K562 (cell line): ENCODE data around the gene LCN1. TPM values are rescaled to one million over a fixed set of nuclear protein-coding genes. Genes with fewer than 3 reads are reported as not detected.

Experiments
- ATAC-seq: fragments of 200-7000 bp; cut with Tn5 transposase; 3 replicates; pipeline ENCODE4 v1.9.1; 2020; ENCODE audit warnings: moderate library complexity
- BruUV-seq: library from RNA; stranded (reverse); fragments of 400-500 nt; replicated peaks from 2 replicates; lab custom pipeline; 2021; lab: Mats Ljungman, UMichigan
- CTCF ChIA-PET: fragments of 300-600 bp; formaldehyde crosslinking; extraction: SDS; loops from one replicate; lab custom pipeline; 2021; ENCODE audit warnings: low intra/inter-chr PET ratio; lab: Yijun Ruan, JAX
- POLR2A ChIA-PET: fragments of 300-600, 350-650 bp; sonication (Branson Sonifier 250); formaldehyde crosslinking; extraction: SDS; loops from one replicate; lab custom pipeline; 2021; ENCODE audit warnings: antibody characterized with exemption, inconsistent platforms; lab: Yijun Ruan, JAX
- DNase-seq, 4 experiments: peaks; one replicate each; pipeline versions ENCODE4 v3.0.0 to v3.0.0-alpha.2; 2011 to 2018; ENCODE audit warnings: low spot score in 3 of 4, mixed read lengths in 3 of 4; ENCODE audit errors: extremely low read depth in 1 of 4
- FAIRE-seq: peaks from 2 replicates; lab custom pipeline; 2011; peaks lifted over from hg19 to GRCh38; lab: Jason Lieb, UNC
- H2AFZ ChIP-seq: 2 replicates; pipeline ENCODE4 v1.6.0; 2011; ENCODE audit warnings: low read depth, low read length, control low read depth, inconsistent platforms
- H3K27ac ChIP-seq: fragments of 200-600 bp; 3 replicates; pipeline ENCODE4 v1.8.0; 2011; ENCODE audit warnings: low read depth, mild to moderate bottlenecking, control low read depth, inconsistent platforms, low read length, moderate library complexity, mixed read lengths; ENCODE audit errors: extremely low read depth
- H3K27me3 ChIP-seq, 2 experiments: fragments of 300-600 bp in 1 of 2; 2 replicates in 1 of 2; 3 replicates in 1 of 2; pipeline versions ENCODE4 v1.6.0 to v1.8.0; 2011; ENCODE audit warnings: inconsistent platforms in 2 of 2, low read length in 2 of 2, mild to moderate bottlenecking in 1 of 2, mixed read lengths in 1 of 2, moderate library complexity in 1 of 2; ENCODE audit not compliant: control insufficient read depth in 2 of 2, insufficient read depth in 2 of 2
- H3K36me3 ChIP-seq: fragments of 300-600 bp; 3 replicates; pipeline ENCODE4 v1.8.0; 2011; ENCODE audit warnings: mild to moderate bottlenecking, low read length, inconsistent platforms; ENCODE audit not compliant: control insufficient read depth, insufficient read depth
- H3K4me1 ChIP-seq, 2 experiments: fragments of 200-600 bp in 1 of 2; replicated peaks in 1 of 2; 2 replicates in 1 of 2; 3 replicates in 1 of 2; pipeline versions ENCODE4 v1.5.1 to v1.8.0; 2011; ENCODE audit warnings: inconsistent platforms in 2 of 2, low read length in 2 of 2, mild to moderate bottlenecking in 1 of 2, mixed read lengths in 1 of 2, moderate library complexity in 1 of 2; ENCODE audit not compliant: control insufficient read depth in 2 of 2, insufficient read depth in 2 of 2
- H3K4me2 ChIP-seq: 2 replicates; pipeline ENCODE4 v1.6.1; 2011; ENCODE audit warnings: low read length, control low read depth, inconsistent platforms, mixed read lengths; ENCODE audit not compliant: insufficient read depth
- H3K4me3 ChIP-seq: fragments of 200-600 bp; sonication (generic), shearing (Covaris generic); 2 replicates; pipeline ENCODE4 v1.5.1; 2016; ENCODE audit warnings: control low read depth, inconsistent platforms
- H3K79me2 ChIP-seq: fragments of 200-600 bp; 3 replicates; pipeline ENCODE4 v1.8.0; 2011; ENCODE audit warnings: low read length, inconsistent platforms; ENCODE audit not compliant: control insufficient read depth, insufficient read depth
- H3K9ac ChIP-seq, 2 experiments: 2 replicates each; pipeline versions ENCODE4 v1.6.0 to v1.6.1; 2011; ENCODE audit warnings: low read depth in 2 of 2, low read length in 2 of 2, control low read depth in 1 of 2, inconsistent platforms in 1 of 2, mild to moderate bottlenecking in 1 of 2, mixed read lengths in 1 of 2; ENCODE audit not compliant: insufficient read depth in 1 of 2
- H3K9me1 ChIP-seq: one replicate; pipeline ENCODE4 v1.6.0; 2011; ENCODE audit warnings: inconsistent platforms, mild to moderate bottlenecking, low read length, moderate library complexity; ENCODE audit not compliant: control insufficient read depth, insufficient read depth
- H3K9me3 ChIP-seq: replicated peaks from 2 replicates; pipeline ENCODE4 v1.5.1; 2011; ENCODE audit warnings: low read depth, low read length, inconsistent platforms; ENCODE audit not compliant: control insufficient read depth, insufficient read depth
- H4K20me1 ChIP-seq: replicated peaks from 2 replicates; pipeline ENCODE4 v1.6.1; 2011; ENCODE audit warnings: low read length, inconsistent platforms, mixed read lengths; ENCODE audit not compliant: control insufficient read depth, insufficient read depth
- LCOR ChIP-seq: sonication (generic); formaldehyde crosslinking; IDR thresholded peaks from 2 replicates; pipeline ENCODE4 v1.8.0; 2022; ENCODE audit warnings: mild to moderate bottlenecking, missing genetic modification reagents
- POLR2G ChIP-seq: fragments of 200-400 bp; formaldehyde crosslinking; IDR thresholded peaks from 2 replicates; pipeline ENCODE4 v1.6.1; 2017; ENCODE audit warnings: low read depth, mild to moderate bottlenecking, antibody characterized with exemption, low read length, moderate library complexity
- RBFOX2 ChIP-seq: fragments of 200-400 bp; formaldehyde crosslinking; IDR thresholded peaks from 2 replicates; pipeline ENCODE4 v1.6.1; 2017; ENCODE audit warnings: low read depth, mild to moderate bottlenecking, low read length, moderate library complexity
- SNRNP70 ChIP-seq: fragments of 200-400 bp; formaldehyde crosslinking; optimal IDR thresholded peaks from 2 replicates; pipeline ENCODE3; 2017; ENCODE audit warnings: low read depth, low read length
- TEAD4 ChIP-seq, 2 experiments: sonication (generic) in 1 of 2; formaldehyde crosslinking in 1 of 2; IDR thresholded peaks; 2 replicates each; pipeline versions ENCODE4 v1.6.1 to v1.8.0; 2012 to 2022; ENCODE audit warnings: borderline replicate concordance in 1 of 2, inconsistent platforms in 1 of 2, low read length in 1 of 2, mild to moderate bottlenecking in 1 of 2, missing genetic modification reagents in 1 of 2
- ZNF143 ChIP-seq: sonication (generic); formaldehyde crosslinking; IDR thresholded peaks from 2 replicates; pipeline ENCODE4 v1.9.0; 2022; ENCODE audit warnings: mild to moderate bottlenecking, missing genetic modification reagents
- WGBS: fragments of 100-300 bp; shearing (Covaris generic); methylation state at CpG from one replicate; pipeline ENCODE4 v1.1.6; 2016; ENCODE audit warnings: low coverage, mixed read lengths; ENCODE audit not compliant: insufficient coverage; ENCODE audit errors: missing lambda C conversion rate; 5-methylcytosine and 5-hydroxymethylcytosine counted together
- in situ Hi-C: fragments of 300-500 bp; cut with MboI; formaldehyde crosslinking; loops from 4 replicates; pipeline ENCODE4 v1.15.0; 2018; ENCODE audit warnings: inconsistent platforms, mixed read lengths
- intact Hi-C: fragments of 100-400 bp; cut with micrococcal nuclease; formaldehyde crosslinking; loops from 2 replicates; pipeline ENCODE4 v1.14.2; 2022
- polyA plus RNA-seq, 8 experiments: library from polyadenylated mRNA; depleted of rRNA in 4 of 8; stranded (reverse) in 5 of 8; unstranded in 3 of 8; fragments of >200 nt; fragmentation: Nextera tagmentation in 2 of 8; fragmentation: Illumina TruSeq in 1 of 8; extraction: Ambion mirVana in 2 of 8; extraction: Trizol in 1 of 8; gene quantifications; 2 replicates each; pipeline versions ENCODE4 v1.2.1 to v1.2.3, GENCODE V29; 2011 to 2014; ENCODE audit warnings: inconsistent platforms in 1 of 8, missing spikeins in 1 of 8
- total RNA-seq, 7 experiments: library from RNA; depleted of rRNA in 6 of 7; stranded (reverse); fragments of >200 nt in 6 of 7; fragmentation: Illumina TruSeq in 2 of 7; extraction: Trizol in 2 of 7; gene quantifications; 2 replicates each; pipeline versions ENCODE4 v1.2.1 to v1.2.3, GENCODE V29; 2011 to 2021; ENCODE audit warnings: low replicate concordance in 1 of 7

The LCN1 gene
- total and polyA plus RNA-seq, 9 of the 15 experiments (the other 6 are each of a cell fraction or from before 2014, with no cell fraction given): not detected

- Histone ChIP-seq H3K79me2 (peaks cover 41% of the 10 kb centered on the region), H2AFZ (no peak overlapping the region), H3K9me3 (no peaks in the 10 kb centered on the region), H3K27ac (no peak overlapping the region), H3K4me3 (no peak overlapping the region), H4K20me1 (peaks cover 21% of the 10 kb centered on the region), H3K27me3 (no peaks in the 10 kb centered on the region), H3K4me2 (no peak overlapping the region), H3K9me1 (no peaks in the 10 kb centered on the region), H3K9ac (no peak overlapping the region; a peak in 1 of 4 replicates), H3K4me1 (peaks cover 26 to 90% of the 10 kb centered on the region in 2 experiments), H3K36me3 (peaks cover 42% of the 10 kb centered on the region)
- BruUV-seq: no TSS peak
- intact Hi-C loops: no loop called here
- DNase-seq (no peak), ATAC-seq (no peak), FAIRE-seq (no peak)
- TF ChIP-seq LCOR: no peak
- 0 out of 2 replicates have a peak, but pooled peaks have one; percentile 38 for TF ChIP-seq ZNF143 (CRISPR knock-in tag)
- no peak for TF ChIP-seq TEAD4 (IDR thresholded peaks at IDR 0.05; ENCODE audit: low read length)
- TF ChIP-seq TEAD4 (CRISPR knock-in tag; IDR thresholded peaks at IDR 0.05; ENCODE audit: borderline replicate concordance): 0 out of 2 replicates have a peak, but pooled peaks have one; percentile 17
- TF ChIP-seq RBFOX2: peak; percentile 63
- TF ChIP-seq POLR2G: peak; percentile 48; the same call in 1 of the 2 replicates
- no peak for TF ChIP-seq SNRNP70
- 88% methylated on average over 41 of the region's 41 CpGs for WGBS
- in situ Hi-C loops: no loop called here
- ChIA-PET CTCF (no interaction called here), POLR2A (interaction anchor here (1.0 to 1.2 kb wide), 2 partner anchors 14 to 56 kb away, joined by 3 read pairs; no protein-coding TSS in a partner anchor)
Measured at GRCh38 chr9:135503371-135504261, 17.6 kb upstream of the LCN1 start.
